NB4 (cell line): ENCODE results near the gene RBM17.

Experiments
- DNase-seq: peaks from one replicate; pipeline ENCODE4 v3.0.0; 2010; ENCODE audit warnings: low read depth
- H3K4me3 ChIP-seq: one replicate; pipeline ENCODE4 v1.5.1; 2011; ENCODE audit warnings: mild to moderate bottlenecking, low read depth, low read length, moderate library complexity
- CTCF ChIP-seq: IDR thresholded peaks from one replicate; pipeline ENCODE4 v1.5.1; 2012; ENCODE audit warnings: low read depth, low read length
- MAX ChIP-seq: IDR thresholded peaks from 2 replicates; pipeline ENCODE4 v1.6.1; 2011; ENCODE audit warnings: low read depth, low read length
- MYC ChIP-seq: IDR thresholded peaks from 2 replicates; pipeline ENCODE4 v1.6.1; 2011; ENCODE audit warnings: low read depth, low read length
- POLR2A ChIP-seq: IDR thresholded peaks from 2 replicates; pipeline ENCODE4 v1.6.1; 2011; ENCODE audit warnings: mild to moderate bottlenecking; ENCODE audit not compliant: insufficient read length; ENCODE audit errors: extremely low read depth

The RBM17 gene

GRCh38 chr10:6108072-6108471 lies 19.2 kb downstream of the RBM17 start:
- no peak for DNase-seq
- H3K4me3 ChIP-seq, result no peak overlapping the region
- TF ChIP-seq MAX, result no peak
- TF ChIP-seq POLR2A, result no peak
- TF ChIP-seq MYC, result no peak
- no peak for TF ChIP-seq CTCF

GRCh38 chr10:6108631-6109443 lies 20.0 kb downstream of the RBM17 start:
- TF ChIP-seq CTCF, result peak; percentile 26
- TF ChIP-seq MAX, result no peak
- no peak overlapping the region for H3K4me3 ChIP-seq
- DNase-seq, result peak; percentile 52

GRCh38 chr10:6109444-6109775 lies 20.6 kb downstream of the RBM17 start:
- TF ChIP-seq MYC (no peak), POLR2A (no peak), MAX (no peak), CTCF (no peak)
- no peak overlapping the region for H3K4me3 ChIP-seq
- DNase-seq, result no peak

- H3K4me3 ChIP-seq, result no peak overlapping the region
- TF ChIP-seq CTCF (no peak), POLR2A (no peak), MYC (no peak)
- no peak for DNase-seq
Observed at GRCh38 chr10:6110136-6110535, 21.3 kb downstream of the RBM17 start.

GRCh38 chr10:6112893-6113292 lies 24.1 kb downstream of the RBM17 start:
- TF ChIP-seq CTCF (no peak), MYC (no peak), MAX (no peak), POLR2A (no peak)
- DNase-seq, result no peak
- no peak overlapping the region for H3K4me3 ChIP-seq

- TF ChIP-seq POLR2A, result no peak
- TF ChIP-seq MYC, result no peak
- no peak for DNase-seq
Observed at GRCh38 chr10:6114299-6114698, 25.5 kb downstream of the RBM17 start.

More at GRCh38 chr10:6114299-6114698, 25.5 kb downstream of the RBM17 start:
- no peak overlapping the region for H3K4me3 ChIP-seq
